PFSK-1 (cell line): ENCODE data around the gene CFAP74.
A peak's percentile ranks its signal among the peaks of the same experiment; 100 is the strongest.

Source experiments
- FOXP2 ChIP-seq: optimal IDR thresholded peaks from 2 replicates; pipeline ENCODE3; 2011; ENCODE audit warnings: borderline replicate concordance, control low read depth, inconsistent platforms; ENCODE audit not compliant: insufficient read depth; ENCODE audit errors: extremely low read length, extremely low read depth
- POLR2AphosphoS5 ChIP-seq: IDR thresholded peaks from 2 replicates; pipeline ENCODE4 v1.6.1; 2012; ENCODE audit warnings: low read depth, mild to moderate bottlenecking, control low read depth, low read length, moderate library complexity
- REST ChIP-seq, 2 experiments: IDR thresholded peaks; 2 replicates each; pipeline versions ENCODE4 v1.6.1 to v1.8.0; 2011 to 2012; ENCODE audit warnings: low read depth in 2 of 2, low read length in 2 of 2, control low read depth in 1 of 2, inconsistent platforms in 1 of 2, mild to moderate bottlenecking in 1 of 2, moderate library complexity in 1 of 2; ENCODE audit not compliant: insufficient read depth in 1 of 2
- SIN3A ChIP-seq: IDR thresholded peaks from 2 replicates; pipeline ENCODE4 v1.6.1; 2012; ENCODE audit warnings: mild to moderate bottlenecking, low read length, moderate library complexity, borderline replicate concordance; ENCODE audit not compliant: insufficient read depth
- TAF1 ChIP-seq: IDR thresholded peaks from 2 replicates; pipeline ENCODE4 v1.6.1; 2012; ENCODE audit warnings: low read length, control low read depth, borderline replicate concordance; ENCODE audit not compliant: insufficient read depth

Gene CFAP74

GRCh38 chr1:1910651-1911331, 92.8 kb downstream of the CFAP74 start:
- TF ChIP-seq SIN3A: no peak
- TF ChIP-seq TAF1: no peak
- no peak for TF ChIP-seq FOXP2
- no peak for TF ChIP-seq REST (IDR thresholded peaks at IDR 0.05; ENCODE audit: insufficient read depth in 1 of 2, low read depth in 2 of 2, low read length in 2 of 2)
- no peak for TF ChIP-seq POLR2AphosphoS5

- TF ChIP-seq TAF1 (no peak), REST (IDR thresholded peaks at IDR 0.05; ENCODE audit: insufficient read depth in 1 of 2, low read depth in 2 of 2, low read length in 2 of 2) (no peak), FOXP2 (no peak), POLR2AphosphoS5 (no peak), SIN3A (no peak)
These were observed 93.5 kb downstream of the CFAP74 start for GRCh38 chr1:1910033-1910465.

GRCh38 chr1:1908506-1908791, 95.1 kb downstream of the CFAP74 start:
- TF ChIP-seq TAF1: no peak
- TF ChIP-seq FOXP2: peak; percentile 5

- no peak for TF ChIP-seq TAF1
- TF ChIP-seq REST (IDR thresholded peaks at IDR 0.05; ENCODE audit: insufficient read depth in 1 of 2, low read depth in 2 of 2, low read length in 2 of 2): no peak
- TF ChIP-seq SIN3A: no peak
- no peak for TF ChIP-seq POLR2AphosphoS5
- no peak for TF ChIP-seq FOXP2
These were observed 96.4 kb downstream of the CFAP74 start for GRCh38 chr1:1907098-1907736.

- TF ChIP-seq POLR2AphosphoS5 (no peak), REST (IDR thresholded peaks at IDR 0.05; ENCODE audit: insufficient read depth in 1 of 2, low read depth in 2 of 2, low read length in 2 of 2) (no peak), SIN3A (no peak), FOXP2 (peak; percentile 47), TAF1 (no peak)
These were observed 97.1 kb downstream of the CFAP74 start for GRCh38 chr1:1906185-1907097.
